Gastrocnemius medialis (tissue), 4 donors: ENCODE data around the gene SSBP4. TPM values are rescaled to one million over a fixed set of nuclear protein-coding genes. Genes with fewer than 3 reads are reported as not detected.

ENCODE experiments used
- ATAC-seq, 2 donors: fragments of 150-250 bp; one replicate each; pipeline ENCODE4 v1.9.1; 2016
- DNase-seq, 2 donors: peaks; one replicate each; pipeline ENCODE4 v3.0.0-alpha.2; 2019
- H3K27ac ChIP-seq, 4 donors: fragments of 200-600 bp; sonication (generic); 1 replicate in 1 of 4; 2 replicates in 3 of 4; pipeline ENCODE4 v1.5.1; 2016 to 2018; ENCODE audit warnings: mild to moderate bottlenecking in 2 of 4, moderate library complexity in 1 of 4
- H3K27me3 ChIP-seq, 3 donors: fragments of 200-600 bp; sonication (generic) in 2 of 3; 1 replicate in 1 of 3; 2 replicates in 2 of 3; pipeline versions ENCODE4 v1.5.1 to v1.6.0; 2016 to 2019; ENCODE audit warnings: mild to moderate bottlenecking in 1 of 3, moderate library complexity in 1 of 3
- H3K36me3 ChIP-seq, 2 donors: fragments of 200-600 bp; sonication (generic) in 1 of 2; one replicate each; pipeline ENCODE4 v1.5.1; 2017 to 2018
- H3K4me1 ChIP-seq, 2 donors: fragments of 200-600 bp; sonication (generic) in 1 of 2; one replicate each; pipeline ENCODE4 v1.5.1; 2016 to 2017; ENCODE audit warnings: mild to moderate bottlenecking in 2 of 2
- H3K4me3 ChIP-seq, 4 donors: fragments of 200-600 bp; sonication (generic) in 3 of 4; 1 replicate in 1 of 4; 2 replicates in 3 of 4; pipeline ENCODE4 v1.5.1; 2016 to 2019; ENCODE audit warnings: mild to moderate bottlenecking in 2 of 4
- H3K9me3 ChIP-seq, 3 donors: fragments of 200-600 bp; sonication (generic) in 2 of 3; 1 replicate in 1 of 3; 2 replicates in 2 of 3; pipeline ENCODE4 v1.5.1; 2016 to 2019
- CTCF ChIP-seq, 5 experiments: fragments of 450-650 bp in 3 of 5; fragments of 200-600 bp in 2 of 5; sonication (generic) in 2 of 5; IDR thresholded peaks in 4 of 5; conservative IDR thresholded peaks in 1 of 5; 1 replicate in 4 of 5; 2 replicates in 1 of 5; pipeline ENCODE4 v1.5.1; 2016 to 2019; ENCODE audit warnings: antibody characterized with exemption in 5 of 5, mild to moderate bottlenecking in 3 of 5, moderate library complexity in 3 of 5
- POLR2A ChIP-seq, 2 donors: fragments of 450-650 bp; IDR thresholded peaks; one replicate each; pipeline ENCODE4 v1.6.1; 2017; ENCODE audit warnings: antibody characterized with exemption in 2 of 2, mild to moderate bottlenecking in 2 of 2, moderate library complexity in 2 of 2
- in situ Hi-C, 4 donors: fragments of 200-750 bp; cut with MboI; loops; one replicate each; pipeline versions ENCODE4 v1.15.0 to v1.8.0; 2017; ENCODE audit warnings: low sequenced_read_pairs in 4 of 4
- intact Hi-C: fragments of 100-400 bp; cut with DNase I; formaldehyde crosslinking; loops from one replicate; pipeline ENCODE4 v1.15.1; 2023; ENCODE audit warnings: low total_unique reads
- total RNA-seq, 4 donors: library from RNA; depleted of rRNA; stranded (reverse); fragments of >200 nt; gene quantifications; one replicate each; pipeline versions ENCODE4 v1.1.0 to v1.2.3, GENCODE V29; 2016

The SSBP4 gene
- total RNA-seq, 4 donors from 2014 or later: 24.7 to 65.2 (median 44.1) TPM

- Histone ChIP-seq H3K4me1 (peaks cover 12 to 25% of the 10 kb centered on the region in 2 donors), H3K9me3 (no peaks in the 10 kb centered on the region), H3K36me3 (no peaks in the 10 kb centered on the region), H3K27ac (no peak overlapping the region), H3K27me3 (peaks cover 0 to 10% (median 0%) of the 10 kb centered on the region in 3 donors), H3K4me3 (no peak overlapping the region)
- no peak for ATAC-seq
- DNase-seq: no peak
- intact Hi-C loops (no loop called here), in situ Hi-C loops (no loop called here)
- TF ChIP-seq POLR2A (IDR thresholded peaks at IDR 0.05): no peak
- no peak for TF ChIP-seq CTCF (IDR thresholded peaks at IDR 0.05 in 4 of 5, conservative IDR thresholded peaks at IDR 0.05 in 1 of 5)
Measured at GRCh38 chr19:18430417-18431144, 11.4 kb downstream of the SSBP4 start.

- ATAC-seq: no peak
- Histone ChIP-seq H3K36me3 (no peaks in the 10 kb centered on the region), H3K4me3 (no peak overlapping the region), H3K27ac (no peak overlapping the region), H3K27me3 (peaks cover 0 to 10% (median 0%) of the 10 kb centered on the region in 3 donors), H3K4me1 (peaks cover 2 to 15% of the 10 kb centered on the region in 2 donors), H3K9me3 (no peaks in the 10 kb centered on the region)
- intact Hi-C loops: no loop called here
- no peak for TF ChIP-seq POLR2A (IDR thresholded peaks at IDR 0.05)
- no peak for TF ChIP-seq CTCF (IDR thresholded peaks at IDR 0.05 in 4 of 5, conservative IDR thresholded peaks at IDR 0.05 in 1 of 5)
- in situ Hi-C loops: no loop called here
- DNase-seq: no peak
Measured at GRCh38 chr19:18431351-18432197, 12.4 kb downstream of the SSBP4 start.

GRCh38 chr19:18432275-18433014 lies 13.2 kb downstream of the SSBP4 start:
- ATAC-seq: no peak
- Histone ChIP-seq H3K4me3 (peak overlapping the region in 1 of 4 donors; percentile 44), H3K4me1 (peaks cover 0 to 16% of the 10 kb centered on the region in 2 donors), H3K9me3 (no peaks in the 10 kb centered on the region), H3K27me3 (peaks cover 0 to 10% (median 4%) of the 10 kb centered on the region in 3 donors), H3K27ac (peak overlapping the region in 1 of 4 donors; percentile 48), H3K36me3 (no peaks in the 10 kb centered on the region)
- TF ChIP-seq POLR2A (IDR thresholded peaks at IDR 0.05) (no peak), CTCF (IDR thresholded peaks at IDR 0.05 in 4 of 5, conservative IDR thresholded peaks at IDR 0.05 in 1 of 5) (no peak)
- in situ Hi-C loops (no loop called here), intact Hi-C loops (no loop called here)
- no peak for DNase-seq

- in situ Hi-C loops: no loop called here
- H3K4me1 ChIP-seq: peaks cover under 1 to 21% of the 10 kb centered on the region in 2 donors
- H3K27ac ChIP-seq: peak overlapping the region in 3 of 4 donors; percentile 18 to 50 (median 48)
- peaks cover under 1 to 11% (median 11%) of the 10 kb centered on the region in 3 donors for H3K27me3 ChIP-seq
- H3K4me3 ChIP-seq: peak overlapping the region; percentile 27 to 49 (median 44)
- no peak for ATAC-seq
- H3K36me3 ChIP-seq: no peaks in the 10 kb centered on the region
- H3K9me3 ChIP-seq: no peaks in the 10 kb centered on the region
- DNase-seq: no peak
- intact Hi-C loops: no loop called here
- TF ChIP-seq POLR2A (IDR thresholded peaks at IDR 0.05) (no peak), CTCF (IDR thresholded peaks at IDR 0.05 in 4 of 5, conservative IDR thresholded peaks at IDR 0.05 in 1 of 5) (no peak)
Measured at GRCh38 chr19:18433015-18433691, 14.0 kb downstream of the SSBP4 start.
